AG04450 (cell line): ENCODE data around the gene HCFC1. TPM values are rescaled to one million over a fixed set of nuclear protein-coding genes. Genes with fewer than 3 reads are reported as not detected.
A peak's percentile ranks its signal among the peaks of the same experiment; 100 is the strongest.

Source experiments
- CTCF ChIA-PET: fragments of 300-600, 350-600 bp; formaldehyde crosslinking; extraction: SDS; loops from one replicate; lab custom pipeline; 2022; ENCODE audit warnings: antibody characterized with exemption, inconsistent platforms; lab: Charles Lee
- POLR2A ChIA-PET: fragments of 350-600 bp; formaldehyde crosslinking; extraction: SDS; loops from one replicate; lab custom pipeline; 2021; ENCODE audit warnings: antibody characterized with exemption, inconsistent platforms; lab: Yijun Ruan, JAX
- DNase-seq: peaks from one replicate; pipeline ENCODE4 v3.0.0-alpha.2; 2011; ENCODE audit warnings: low read depth, low spot score
- H3K27ac ChIP-seq: one replicate; pipeline ENCODE4 v1.5.1; 2012; ENCODE audit warnings: low read depth, low read length, control low read depth
- H3K27me3 ChIP-seq: one replicate; pipeline ENCODE4 v1.6.0; 2012; ENCODE audit warnings: low read length; ENCODE audit not compliant: control insufficient read depth, insufficient read depth
- H3K4me3 ChIP-seq: 2 replicates; pipeline ENCODE4 v1.5.1; 2011; ENCODE audit warnings: mild to moderate bottlenecking, low read depth, low read length, control low read depth
- H3K9me3 ChIP-seq: 2 replicates; pipeline ENCODE4 v1.5.1; 2012; ENCODE audit warnings: low read length; ENCODE audit not compliant: control insufficient read depth, insufficient read depth
- CTCF ChIP-seq: IDR thresholded peaks from 2 replicates; pipeline ENCODE4 v1.5.1; 2011; ENCODE audit warnings: low read depth, low read length, control low read depth, inconsistent platforms
- polyA plus RNA-seq: library from polyadenylated mRNA; depleted of rRNA; stranded (reverse); fragments of >200 nt; gene quantifications from 2 replicates; pipeline ENCODE4 v1.2.3, GENCODE V29; 2011

Gene HCFC1
- polyA plus RNA-seq, 1 experiment: 2.7 TPM

GRCh38 chrX:153937056-153937455 lies 34.6 kb downstream of the HCFC1 start:
- POLR2A ChIA-PET: no interaction called here
- no peak for DNase-seq

GRCh38 chrX:153935326-153935851 lies 36.2 kb downstream of the HCFC1 start:
- no peak for TF ChIP-seq CTCF
- H3K27ac ChIP-seq: no peak overlapping the region
- peak overlapping the region; percentile 49 for H3K4me3 ChIP-seq
- ChIA-PET CTCF (interaction anchor here (4.0 kb wide), 1 partner anchor 12 kb away, joined by 29 read pairs; no protein-coding TSS in a partner anchor), POLR2A (interaction anchor here (0.5 to 1.2 kb wide), 4 partner anchors 12 to 248 kb away, joined by 3 to 6 read pairs (median 4); partner anchors contain the start of genes IDH3G and SSR4)
- no peaks in the 10 kb centered on the region for H3K9me3 ChIP-seq
- no peaks in the 10 kb centered on the region for H3K27me3 ChIP-seq
- no peak for DNase-seq

More at GRCh38 chrX:153937056-153937455, 34.6 kb downstream of the HCFC1 start:
- no peak overlapping the region for H3K4me3 ChIP-seq
- TF ChIP-seq CTCF: no peak
- H3K9me3 ChIP-seq: no peaks in the 10 kb centered on the region
- no peaks in the 10 kb centered on the region for H3K27me3 ChIP-seq
- CTCF ChIA-PET: interaction anchor here (1.2 to 4.0 kb wide), 2 partner anchors 10 to 14 kb away, joined by 3 to 29 read pairs; no protein-coding TSS in a partner anchor
- H3K27ac ChIP-seq: no peak overlapping the region

- POLR2A ChIA-PET: interaction anchor here (0.5 to 1.2 kb wide), 4 partner anchors 12 to 248 kb away, joined by 3 to 6 read pairs (median 4); partner anchors contain the start of genes IDH3G and SSR4
These were observed 36.8 kb downstream of the HCFC1 start, which contains the start of gene NAA10 for GRCh38 chrX:153934762-153935325. NAA10 (minus strand) TSS chrX:153935037; CDS start chrX:153934904, 133 bp downstream.

GRCh38 chrX:153934148-153934761 lies 37.4 kb downstream of the HCFC1 start:
- DNase-seq: no peak
- no peak for TF ChIP-seq CTCF
- Histone ChIP-seq H3K27me3 (no peaks in the 10 kb centered on the region), H3K27ac (no peak overlapping the region), H3K9me3 (no peaks in the 10 kb centered on the region), H3K4me3 (peak overlapping the region; percentile 74)
- CTCF ChIA-PET: interaction anchor here (1.6 to 4.0 kb wide), 3 partner anchors 11 to 170 kb away, joined by 3 to 29 read pairs (median 6); partner anchors contain the start of gene PLXNB3
- POLR2A ChIA-PET: interaction anchor here (1.2 kb wide), 1 partner anchor 140 kb away, joined by 6 read pairs; the partner anchor contains the start of genes IDH3G and SSR4

More at GRCh38 chrX:153934762-153935325, 36.8 kb downstream of the HCFC1 start, which contains the start of gene NAA10:
- CTCF ChIA-PET: interaction anchor here (4.0 kb wide), 1 partner anchor 12 kb away, joined by 29 read pairs; no protein-coding TSS in a partner anchor
- no peak within 1 kb of the TSS for H3K27ac ChIP-seq
- no peaks in the 10 kb centered on the region for H3K27me3 ChIP-seq
- H3K4me3 ChIP-seq: peak within 1 kb of the TSS; percentile 74
- no peak for TF ChIP-seq CTCF
- no peak for DNase-seq
- no peaks in the 10 kb centered on the region for H3K9me3 ChIP-seq
